Natural killer cell (primary cell): Measurements from ENCODE around the gene HYLS1. TPM values are rescaled to one million over a fixed set of nuclear protein-coding genes. Genes with fewer than 3 reads are reported as not detected.
"Not testable (repeated sequence)": the region's sequence is repeated elsewhere in the genome, so short reads cannot be mapped to it uniquely, and the experiment has no call there.

Source experiments
- ATAC-seq, 3 donors: fragments of 150-1000 bp in 2 of 3; fragments of 200-7000 bp in 1 of 3; cut with Tn5 transposase; 1 replicate in 1 of 3; 2 replicates in 2 of 3; pipeline ENCODE4 v1.10.0; 2021; ENCODE audit warnings: mild to moderate bottlenecking in 2 of 3, moderate library complexity in 2 of 3
- DNase-seq, 2 donors: peaks; one replicate each; pipeline versions ENCODE4 v3.0.0 to v3.0.0-alpha.2; 2013 to 2021; ENCODE audit warnings: mixed read lengths in 1 of 2
- H3K27ac ChIP-seq: one replicate; pipeline ENCODE4 v1.5.1; 2013; ENCODE audit warnings: mild to moderate bottlenecking, low read length
- H3K27me3 ChIP-seq: one replicate; pipeline ENCODE4 v1.6.1; 2013; ENCODE audit warnings: low read length; ENCODE audit not compliant: control insufficient read depth, insufficient read depth
- H3K36me3 ChIP-seq: one replicate; pipeline ENCODE4 v1.6.1; 2013; ENCODE audit warnings: low read length; ENCODE audit not compliant: control insufficient read depth, insufficient read depth
- H3K4me1 ChIP-seq: one replicate; pipeline ENCODE4 v1.6.1; 2013; ENCODE audit warnings: low read length; ENCODE audit not compliant: control insufficient read depth, insufficient read depth
- H3K4me3 ChIP-seq: one replicate; pipeline ENCODE4 v1.5.1; 2013; ENCODE audit warnings: low read length
- H3K9me3 ChIP-seq: one replicate; pipeline ENCODE4 v1.6.1; 2013; ENCODE audit warnings: low read length; ENCODE audit not compliant: control insufficient read depth, insufficient read depth
- H3K27ac Mint-ChIP-seq, 2 donors: one replicate each; pipeline ENCODE4 v1.8.0; 2022; ENCODE audit warnings: mild to moderate bottlenecking in 2 of 2, mixed read lengths in 2 of 2, moderate library complexity in 1 of 2
- H3K27me3 Mint-ChIP-seq, 2 donors: one replicate each; pipeline ENCODE4 v1.8.0; 2022; ENCODE audit warnings: low read depth in 2 of 2, mixed read lengths in 2 of 2
- H3K36me3 Mint-ChIP-seq: one replicate; pipeline ENCODE4 v1.8.0; 2022; ENCODE audit warnings: mixed read lengths
- H3K4me1 Mint-ChIP-seq, 2 donors: one replicate each; pipeline ENCODE4 v1.8.0; 2022; ENCODE audit warnings: mixed read lengths in 2 of 2
- H3K4me3 Mint-ChIP-seq: one replicate; pipeline ENCODE4 v1.8.0; 2022; ENCODE audit warnings: mild to moderate bottlenecking, moderate library complexity, mixed read lengths
- H3K9me3 Mint-ChIP-seq, 2 donors: one replicate each; pipeline ENCODE4 v1.8.0; 2022; ENCODE audit warnings: mixed read lengths in 2 of 2
- CTCF ChIP-seq: fragments of 200-600 bp; IDR thresholded peaks from one replicate; pipeline ENCODE4 v1.8.0; 2022; ENCODE audit warnings: antibody characterized with exemption
- WGBS: methylation state at CpG from one replicate; pipeline ENCODE4 v1.1.7; 2013; ENCODE audit warnings: missing lambda C conversion rate; ENCODE audit not compliant: insufficient coverage; 5-methylcytosine and 5-hydroxymethylcytosine counted together
- intact Hi-C: fragments of 100-400 bp; cut with micrococcal nuclease; formaldehyde crosslinking; loops from one replicate; pipeline ENCODE4 v1.14.2; 2022
- total RNA-seq, 4 donors: library from RNA; stranded (reverse); fragments of 120-200 nt in 1 of 4; gene quantifications; one replicate each; pipeline versions ENCODE4 v1.2.3 to v1.2.4, GENCODE V29; 2013 to 2022

HYLS1 gene
- total RNA-seq, 3 donors from 2014 or later (not counting 1 experiment from before 2014, with no cell fraction given) = 4.4 to 6.8 (median 5.6) TPM

GRCh38 chr11:125910226-125910849 is 22.9 kb downstream of the HYLS1 start:
- Histone ChIP-seq H3K4me3 (no peak overlapping the region), H3K36me3 (no peaks in the 10 kb centered on the region), H3K27ac (no peak overlapping the region), H3K27me3 (peaks cover 7% of the 10 kb centered on the region), H3K9me3 (no peaks in the 10 kb centered on the region), H3K4me1 (no peaks in the 10 kb centered on the region)
- no peak for ATAC-seq
- Mint-ChIP-seq H3K4me3 (no peak overlapping the region), H3K4me1 (no peaks in the 10 kb centered on the region), H3K27me3 (peaks cover 20 to 62% of the 10 kb centered on the region in 2 donors), H3K36me3 (no peaks in the 10 kb centered on the region), H3K27ac (no peak overlapping the region), H3K9me3 (no peaks in the 10 kb centered on the region)
- intact Hi-C loops = no loop called here
- no peak for TF ChIP-seq CTCF
- WGBS = 85% methylated on average over 6 of the region's 8 CpGs
- no peak for DNase-seq

DNA sequence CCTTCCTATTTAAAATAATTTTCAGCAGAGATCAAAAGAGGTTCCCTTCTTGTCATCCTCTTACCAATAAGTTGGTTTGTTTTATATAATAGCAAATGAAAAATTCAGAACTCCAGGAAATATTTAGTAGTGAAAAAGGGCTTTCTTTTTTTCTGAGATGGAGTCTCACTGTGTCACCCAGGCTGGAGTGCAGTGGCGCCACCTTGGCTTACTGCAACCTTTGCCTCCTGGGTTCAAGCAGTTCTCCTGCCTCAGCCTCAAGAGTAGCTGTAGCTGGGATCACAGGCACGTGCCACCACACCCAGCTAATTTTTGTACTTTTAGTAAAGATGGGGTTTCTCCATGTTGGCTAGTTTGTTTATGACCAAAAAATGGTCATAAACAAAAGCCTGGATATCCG is 27.1 kb downstream of the HYLS1 start:
- H3K4me1 ChIP-seq, H3K4me3 ChIP-seq, H3K4me3 Mint-ChIP-seq, intact Hi-C loops, H3K4me1 Mint-ChIP-seq, H3K27ac Mint-ChIP-seq, H3K9me3 Mint-ChIP-seq, H3K9me3 ChIP-seq, H3K36me3 ChIP-seq, H3K27me3 ChIP-seq, H3K27ac ChIP-seq, ATAC-seq, H3K36me3 Mint-ChIP-seq, DNase-seq: not testable (repeated sequence)
- peaks cover 27 to 55% of the 10 kb centered on the region in 2 donors for H3K27me3 Mint-ChIP-seq
- WGBS = 94% methylated on average over 3 of the region's 3 CpGs

DNA sequence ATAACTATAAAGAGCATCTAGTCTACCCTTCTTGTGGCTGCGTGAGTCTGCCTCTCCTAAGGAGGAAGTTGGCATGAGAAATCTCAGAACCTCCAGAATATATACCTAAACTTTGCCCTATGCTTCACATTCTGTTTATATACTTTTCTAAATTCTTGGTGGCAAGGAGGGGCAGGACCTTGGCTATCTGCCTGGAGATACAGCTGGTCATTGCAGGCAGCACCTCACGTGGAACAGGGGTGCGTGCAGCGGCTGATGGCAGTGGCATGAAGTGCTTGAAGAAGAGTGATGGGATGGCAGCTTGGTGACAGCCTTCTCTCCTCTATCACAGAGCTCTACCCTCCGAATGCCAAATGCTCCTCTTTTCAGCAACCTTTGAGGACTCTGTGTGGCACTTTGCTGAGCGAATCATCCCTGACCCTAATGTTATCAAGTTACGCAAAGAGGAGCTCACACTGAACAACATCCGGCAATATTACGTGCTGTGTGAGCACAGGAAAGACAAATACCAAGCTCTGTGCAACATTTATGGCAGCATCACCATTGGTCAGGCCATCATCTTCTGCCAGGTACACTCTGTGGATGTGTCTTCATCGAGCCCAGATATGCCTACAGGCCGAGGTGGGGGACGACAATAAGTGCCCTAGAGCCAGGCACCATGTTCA is 29.3 kb downstream of the HYLS1 start:
- Histone ChIP-seq H3K27ac (no peak overlapping the region), H3K9me3 (no peaks in the 10 kb centered on the region), H3K4me3 (no peak overlapping the region), H3K36me3 (no peaks in the 10 kb centered on the region), H3K27me3 (no peaks in the 10 kb centered on the region), H3K4me1 (no peaks in the 10 kb centered on the region)
- no peaks in the 10 kb centered on the region for H3K9me3 Mint-ChIP-seq
- no peak for TF ChIP-seq CTCF
- H3K27ac Mint-ChIP-seq = no peak overlapping the region
- DNase-seq = no peak
- ATAC-seq = no peak
- H3K4me1 Mint-ChIP-seq = no peaks in the 10 kb centered on the region
- no peak overlapping the region for H3K4me3 Mint-ChIP-seq
- H3K27me3 Mint-ChIP-seq = peaks cover 23 to 37% of the 10 kb centered on the region in 2 donors
- WGBS = 78% methylated on average over 12 of the region's 12 CpGs
- intact Hi-C loops = no loop called here
- no peaks in the 10 kb centered on the region for H3K36me3 Mint-ChIP-seq

- H3K36me3 ChIP-seq = no peaks in the 10 kb centered on the region
- ATAC-seq (no peak), DNase-seq (no peak)
- H3K27me3 Mint-ChIP-seq = peaks cover 20 to 25% of the 10 kb centered on the region in 2 donors
- intact Hi-C loops = no loop called here
- H3K9me3 Mint-ChIP-seq = no peaks in the 10 kb centered on the region
- H3K4me1 ChIP-seq = no peaks in the 10 kb centered on the region
- H3K9me3 ChIP-seq = no peaks in the 10 kb centered on the region
- H3K4me1 Mint-ChIP-seq = peaks cover 0 to 4% of the 10 kb centered on the region in 2 donors
- 94% methylated on average over 12 of the region's 13 CpGs for WGBS
- TF ChIP-seq CTCF = no peak
- no peak overlapping the region for H3K27ac Mint-ChIP-seq
- no peak overlapping the region for H3K4me3 ChIP-seq
- no peaks in the 10 kb centered on the region for H3K27me3 ChIP-seq
- no peak overlapping the region for H3K4me3 Mint-ChIP-seq
- H3K27ac ChIP-seq = no peak overlapping the region
- H3K36me3 Mint-ChIP-seq = no peaks in the 10 kb centered on the region
These were observed 30.8 kb downstream of the HYLS1 start for GRCh38 chr11:125918140-125918840.
